Measurements from ENCODE around the gene STK16.

DNA sequence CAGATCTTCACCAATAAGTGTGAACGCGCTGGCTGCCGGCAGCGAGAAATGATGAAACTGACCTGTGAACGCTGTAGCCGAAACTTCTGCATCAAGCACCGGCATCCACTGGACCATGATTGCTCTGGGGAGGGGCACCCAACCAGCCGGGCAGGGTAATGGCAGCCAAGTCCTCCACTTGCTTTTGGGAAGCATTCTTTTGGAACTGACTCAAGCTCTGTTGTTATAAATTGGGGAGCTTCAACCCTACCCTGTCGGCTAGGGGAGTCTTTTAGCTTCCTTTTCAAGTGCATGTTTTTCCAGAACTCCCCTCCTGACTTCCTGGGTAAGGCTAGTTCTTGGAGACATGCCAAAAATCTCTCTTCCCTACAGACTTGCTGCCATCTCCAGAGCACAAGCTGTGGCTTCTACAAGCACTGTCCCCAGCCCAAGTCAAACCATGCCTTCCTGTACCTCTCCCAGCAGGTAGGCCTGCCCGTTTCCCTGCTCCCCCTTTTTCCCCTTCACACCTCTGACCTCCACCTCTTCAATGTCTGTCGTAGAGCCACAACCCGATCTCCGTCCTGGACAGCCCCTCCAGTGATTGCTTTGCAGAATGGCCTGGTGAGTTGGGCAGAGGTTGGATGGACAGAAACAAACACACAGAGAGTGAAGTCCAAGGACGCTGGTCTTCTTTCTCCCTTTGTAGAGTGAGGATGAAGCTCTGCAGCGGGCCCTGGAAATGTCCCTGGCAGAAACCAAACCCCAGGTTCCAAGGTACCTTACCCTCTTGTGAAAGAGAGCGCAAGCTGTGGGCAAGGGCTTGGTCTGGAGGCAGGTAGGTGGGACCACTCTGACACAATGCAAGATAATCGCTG is 37.2 kb upstream of the STK16 start:
- TF ChIP-seq RAD21 (IDR thresholded peaks at IDR 0.05; ENCODE audit: low read length), result no peak
- no peak for TF ChIP-seq POLR2A (IDR thresholded peaks at IDR 0.05; ENCODE audit: low read depth, low read length)
- TF ChIP-seq, protein P1, sequence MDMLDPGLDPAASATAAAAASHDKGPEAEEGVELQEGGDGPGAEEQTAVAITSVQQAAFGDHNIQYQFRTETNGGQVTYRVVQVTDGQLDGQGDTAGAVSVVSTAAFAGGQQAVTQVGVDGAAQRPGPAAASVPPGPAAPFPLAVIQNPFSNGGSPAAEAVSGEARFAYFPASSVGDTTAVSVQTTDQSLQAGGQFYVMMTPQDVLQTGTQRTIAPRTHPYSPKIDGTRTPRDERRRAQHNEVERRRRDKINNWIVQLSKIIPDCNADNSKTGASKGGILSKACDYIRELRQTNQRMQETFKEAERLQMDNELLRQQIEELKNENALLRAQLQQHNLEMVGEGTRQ (IDR thresholded peaks at IDR 0.05; ENCODE audit: low read depth, low read length), result no peak
- TF ChIP-seq, protein P2, sequence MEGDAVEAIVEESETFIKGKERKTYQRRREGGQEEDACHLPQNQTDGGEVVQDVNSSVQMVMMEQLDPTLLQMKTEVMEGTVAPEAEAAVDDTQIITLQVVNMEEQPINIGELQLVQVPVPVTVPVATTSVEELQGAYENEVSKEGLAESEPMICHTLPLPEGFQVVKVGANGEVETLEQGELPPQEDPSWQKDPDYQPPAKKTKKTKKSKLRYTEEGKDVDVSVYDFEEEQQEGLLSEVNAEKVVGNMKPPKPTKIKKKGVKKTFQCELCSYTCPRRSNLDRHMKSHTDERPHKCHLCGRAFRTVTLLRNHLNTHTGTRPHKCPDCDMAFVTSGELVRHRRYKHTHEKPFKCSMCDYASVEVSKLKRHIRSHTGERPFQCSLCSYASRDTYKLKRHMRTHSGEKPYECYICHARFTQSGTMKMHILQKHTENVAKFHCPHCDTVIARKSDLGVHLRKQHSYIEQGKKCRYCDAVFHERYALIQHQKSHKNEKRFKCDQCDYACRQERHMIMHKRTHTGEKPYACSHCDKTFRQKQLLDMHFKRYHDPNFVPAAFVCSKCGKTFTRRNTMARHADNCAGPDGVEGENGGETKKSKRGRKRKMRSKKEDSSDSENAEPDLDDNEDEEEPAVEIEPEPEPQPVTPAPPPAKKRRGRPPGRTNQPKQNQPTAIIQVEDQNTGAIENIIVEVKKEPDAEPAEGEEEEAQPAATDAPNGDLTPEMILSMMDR (conservative IDR thresholded peaks at IDR 0.05; ENCODE audit: low read depth, low read length), result no peak
- TF ChIP-seq MXI1 (IDR thresholded peaks at IDR 0.05; ENCODE audit: borderline replicate concordance, low read depth, low read length), result no peak
- TF ChIP-seq FOS (IDR thresholded peaks at IDR 0.05; ENCODE audit: low read depth, low read length), result no peak

All from IMR-90 (cell line).